DND-41 (cell line): ENCODE measurements around the gene SLC25A27.

ENCODE experiments used
- CTCF ChIP-seq: IDR thresholded peaks from 2 replicates; pipeline ENCODE4 v1.5.1; 2012; ENCODE audit warnings: borderline replicate concordance, low read length, moderate library complexity, mild to moderate bottlenecking; ENCODE audit not compliant: poor library complexity, severe bottlenecking; ENCODE audit errors: extremely low read depth
- EZH2 ChIP-seq: IDR thresholded peaks from 3 replicates; pipeline ENCODE4 v1.6.1; 2012; ENCODE audit warnings: borderline replicate concordance, low read depth, mild to moderate bottlenecking, moderate library complexity, low read length, inconsistent platforms; ENCODE audit not compliant: severe bottlenecking

GRCh38 chr6:46711491-46711890, 58.7 kb downstream of the SLC25A27 start:
- no peak for TF ChIP-seq CTCF
- no peak for TF ChIP-seq EZH2
